LNCaP clone FGC (cell line): ENCODE data around the gene ZNF648.
A peak's percentile ranks its signal among the peaks of the same experiment; 100 is the strongest.

Source experiments
- DNase-seq: peaks from one replicate; pipeline ENCODE4 v3.0.0-alpha.2; 2011; ENCODE audit warnings: low read depth
- H3K4me3 ChIP-seq: 2 replicates; pipeline ENCODE4 v1.5.1; 2011; ENCODE audit warnings: mild to moderate bottlenecking, low read depth, low read length, control low read depth
- CTCF ChIP-seq: IDR thresholded peaks from 2 replicates; pipeline ENCODE4 v1.5.1; 2012; ENCODE audit warnings: mild to moderate bottlenecking; ENCODE audit not compliant: control insufficient read depth, insufficient read depth; ENCODE audit errors: extremely low read depth

Gene ZNF648

GRCh38 chr1:182080955-182081582 is 19.6 kb upstream of the ZNF648 start:
- no peak for DNase-seq
- TF ChIP-seq CTCF = peak; percentile 72
- H3K4me3 ChIP-seq = no peak overlapping the region

GRCh38 chr1:182080040-182080439 is 18.5 kb upstream of the ZNF648 start:
- H3K4me3 ChIP-seq = no peak overlapping the region
- no peak for TF ChIP-seq CTCF
- DNase-seq = no peak

- TF ChIP-seq CTCF = no peak
- H3K4me3 ChIP-seq = no peak overlapping the region
- no peak for DNase-seq
These were observed 10.4 kb upstream of the ZNF648 start for GRCh38 chr1:182071924-182072323.

GRCh38 chr1:182069028-182069466 is 7.5 kb upstream of the ZNF648 start:
- peak; percentile 81 for TF ChIP-seq CTCF
- no peak overlapping the region for H3K4me3 ChIP-seq
- DNase-seq = peak; percentile 34

GRCh38 chr1:182066934-182067333 is 5.4 kb upstream of the ZNF648 start:
- DNase-seq = no peak
- no peak overlapping the region for H3K4me3 ChIP-seq
- TF ChIP-seq CTCF = no peak

GRCh38 chr1:182065126-182065845 is 3.8 kb upstream of the ZNF648 start:
- no peak overlapping the region for H3K4me3 ChIP-seq
- TF ChIP-seq CTCF = no peak
- DNase-seq = no peak
